Endothelial cell of umbilical vein (primary cell): ENCODE measurements around the gene MEGF11. TPM values are rescaled to one million over a fixed set of nuclear protein-coding genes. Genes with fewer than 3 reads are reported as not detected.

Experiments used
- BruUV-seq: library from RNA; stranded (reverse); fragments of 400-500 nt; replicated peaks from 2 replicates; lab custom pipeline; 2021; lab: Mats Ljungman, UMichigan
- CTCF ChIA-PET: fragments of 300-600, 350-600 bp; sonication (Branson Sonifier 250); formaldehyde crosslinking; loops from one replicate; lab custom pipeline; 2021; ENCODE audit warnings: antibody characterized with exemption, inconsistent platforms; lab: Charles Lee
- POLR2A ChIA-PET: fragments of 300-600, 350-600 bp; sonication (Branson Sonifier 250); formaldehyde crosslinking; loops from one replicate; lab custom pipeline; 2021; ENCODE audit warnings: antibody characterized with exemption, inconsistent platforms; lab: Charles Lee
- DNase-seq: peaks from one replicate; pipeline ENCODE4 v3.0.0-alpha.2; 2011; ENCODE audit warnings: low read depth, low spot score
- FAIRE-seq: peaks from 2 replicates; lab custom pipeline; 2011; peaks lifted over from hg19 to GRCh38; lab: Jason Lieb, UNC
- H2AFZ ChIP-seq: 2 replicates; pipeline ENCODE4 v1.6.0; 2012; ENCODE audit warnings: low read depth, low read length, control low read depth, inconsistent platforms
- H3K27ac ChIP-seq: 2 replicates; pipeline ENCODE4 v1.5.1; 2011; ENCODE audit warnings: low read depth, mild to moderate bottlenecking, control low read depth, low read length, moderate library complexity; ENCODE audit not compliant: insufficient read depth
- H3K27me3 ChIP-seq, 2 experiments: 2 replicates each; pipeline versions ENCODE4 v1.6.0 to v1.6.1; 2011; ENCODE audit warnings: low read length in 2 of 2, mixed read lengths in 1 of 2; ENCODE audit not compliant: control insufficient read depth in 2 of 2, insufficient read depth in 2 of 2
- H3K36me3 ChIP-seq, 2 experiments: 2 replicates in 1 of 2; 3 replicates in 1 of 2; pipeline ENCODE4 v1.5.1; 2011; ENCODE audit warnings: low read length in 2 of 2, mild to moderate bottlenecking in 1 of 2, moderate library complexity in 1 of 2; ENCODE audit not compliant: control insufficient read depth in 2 of 2, insufficient read depth in 2 of 2; ENCODE audit errors: extremely low read depth in 1 of 2
- H3K4me1 ChIP-seq: 3 replicates; pipeline ENCODE4 v1.5.1; 2011; ENCODE audit warnings: mild to moderate bottlenecking, low read length; ENCODE audit not compliant: control insufficient read depth, insufficient read depth; ENCODE audit errors: extremely low read depth
- H3K4me2 ChIP-seq: 2 replicates; pipeline ENCODE4 v1.6.1; 2011; ENCODE audit warnings: low read length, control low read depth, mixed read lengths; ENCODE audit not compliant: insufficient read depth
- H3K4me3 ChIP-seq, 3 experiments: fragments of 200-600 bp in 1 of 3; sonication (generic), shearing (Covaris generic) in 1 of 3; replicated peaks in 1 of 3; 2 replicates each; pipeline ENCODE4 v1.5.1; 2011 to 2016; ENCODE audit warnings: control low read depth in 3 of 3, low read length in 3 of 3, mild to moderate bottlenecking in 2 of 3, inconsistent platforms in 1 of 3, low read depth in 1 of 3, moderate library complexity in 1 of 3; ENCODE audit not compliant: insufficient read depth in 1 of 3
- H3K79me2 ChIP-seq: 2 replicates; pipeline ENCODE4 v1.6.0; 2012; ENCODE audit warnings: low read length, inconsistent platforms; ENCODE audit not compliant: control insufficient read depth, insufficient read depth
- H3K9ac ChIP-seq: replicated peaks from 2 replicates; pipeline ENCODE3; 2011; ENCODE audit warnings: low read length, control low read depth; ENCODE audit not compliant: insufficient read depth; ENCODE audit errors: extremely low read depth
- H3K9me1 ChIP-seq: replicated peaks from 3 replicates; pipeline ENCODE4 v1.6.0; 2011; ENCODE audit warnings: mild to moderate bottlenecking, low read length; ENCODE audit not compliant: control insufficient read depth, insufficient read depth; ENCODE audit errors: extremely low read depth
- H3K9me3 ChIP-seq: replicated peaks from 2 replicates; pipeline ENCODE4 v1.5.1; 2012; ENCODE audit warnings: low read length, inconsistent platforms; ENCODE audit not compliant: control insufficient read depth, insufficient read depth
- H4K20me1 ChIP-seq: replicated peaks from 2 replicates; pipeline ENCODE3; 2011; ENCODE audit warnings: mild to moderate bottlenecking, low read length; ENCODE audit not compliant: control insufficient read depth, insufficient read depth; ENCODE audit errors: extremely low read depth
- EZH2 ChIP-seq: IDR thresholded peaks from 2 replicates; pipeline ENCODE4 v1.6.1; 2012; ENCODE audit warnings: borderline replicate concordance, low read depth, mild to moderate bottlenecking, moderate library complexity, low read length, inconsistent platforms; ENCODE audit not compliant: severe bottlenecking
- FOS ChIP-seq: IDR thresholded peaks from 2 replicates; pipeline ENCODE4 v1.6.1; 2011; ENCODE audit warnings: mild to moderate bottlenecking, low read length, moderate library complexity, borderline replicate concordance; ENCODE audit not compliant: insufficient read depth
- JUN ChIP-seq: IDR thresholded peaks from 2 replicates; pipeline ENCODE4 v1.6.1; 2011; ENCODE audit warnings: borderline replicate concordance, low read depth; ENCODE audit not compliant: insufficient read length, insufficient read depth
- MYC ChIP-seq: IDR thresholded peaks from one replicate; pipeline ENCODE4 v1.6.1; 2011; ENCODE audit warnings: mild to moderate bottlenecking, low read depth, low read length
- POLR2A ChIP-seq: IDR thresholded peaks from 2 replicates; pipeline ENCODE4 v1.6.1; 2012; ENCODE audit warnings: low read depth, mild to moderate bottlenecking, control low read depth, low read length
- POLR2AphosphoS5 ChIP-seq: IDR thresholded peaks from 2 replicates; pipeline ENCODE4 v1.6.1; 2012; ENCODE audit warnings: low read depth, mild to moderate bottlenecking, control low read depth, low read length, moderate library complexity; ENCODE audit not compliant: insufficient read depth
- dilution Hi-C: fragments of 300-500 bp; cut with MboI; formaldehyde crosslinking; loops from one replicate; pipeline ENCODE4 v1.15.0; 2019; ENCODE audit warnings: low sequenced_read_pairs; ENCODE audit not compliant: extremely low pct_ligation_motif_present
- intact Hi-C: fragments of 100-400 bp; cut with micrococcal nuclease; formaldehyde crosslinking; loops from one replicate; pipeline ENCODE4 v1.10.0; 2022
- polyA plus RNA-seq, 4 experiments: library from polyadenylated mRNA; depleted of rRNA in 3 of 4; stranded (reverse) in 3 of 4; unstranded in 1 of 4; fragments of >200 nt; gene quantifications; 2 replicates each; pipeline versions ENCODE4 v1.2.1 to v1.2.3, GENCODE V29; 2011 to 2012; ENCODE audit warnings: missing spikeins in 1 of 4
- total RNA-seq: library from RNA; stranded (reverse); gene quantifications from 2 replicates; pipeline ENCODE4 v1.2.3, GENCODE V29; 2021
- TF ChIP-seq, protein P1 (sequence below): IDR thresholded peaks from 2 replicates; pipeline ENCODE4 v1.6.1; 2011; ENCODE audit not compliant: insufficient read depth, insufficient read length
- TF ChIP-seq, protein P2 (sequence below), 2 donors: IDR thresholded peaks; 1 replicate in 1 of 2; 2 replicates in 1 of 2; pipeline ENCODE4 v1.5.1; 2011; ENCODE audit warnings: low read length in 2 of 2, mild to moderate bottlenecking in 2 of 2, moderate library complexity in 2 of 2, control low read depth in 1 of 2, inconsistent platforms in 1 of 2, low read depth in 1 of 2; ENCODE audit not compliant: insufficient read depth in 1 of 2; ENCODE audit errors: extremely low read depth in 1 of 2

The MEGF11 gene
- total and polyA plus RNA-seq, 2 donors (not counting 3 experiments of a cell fraction or from before 2014, with no cell fraction given): not detected

DNA sequence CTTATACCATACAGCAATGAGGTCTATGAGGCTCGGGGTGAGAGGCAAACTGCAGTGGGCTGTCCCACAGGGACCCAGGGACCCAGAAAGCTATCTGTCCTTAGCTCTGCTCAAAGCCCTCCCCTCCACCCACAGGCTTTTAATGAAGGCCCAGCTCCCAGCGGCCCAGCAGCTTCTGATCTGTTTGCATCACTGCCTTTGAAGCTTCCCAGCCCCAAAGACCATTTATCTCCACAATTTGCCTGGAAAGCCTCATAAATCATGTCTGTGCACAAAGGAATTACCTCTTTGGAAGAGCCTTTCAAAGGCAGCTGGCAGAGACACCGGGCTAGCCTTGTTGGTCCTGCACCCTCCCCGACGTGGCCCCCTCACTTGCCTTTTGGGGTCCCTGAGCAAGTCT lies 260.3 kb downstream of the MEGF11 start:
- no peak for TF ChIP-seq FOS
- no peak for TF ChIP-seq EZH2
- TF ChIP-seq, protein P1, sequence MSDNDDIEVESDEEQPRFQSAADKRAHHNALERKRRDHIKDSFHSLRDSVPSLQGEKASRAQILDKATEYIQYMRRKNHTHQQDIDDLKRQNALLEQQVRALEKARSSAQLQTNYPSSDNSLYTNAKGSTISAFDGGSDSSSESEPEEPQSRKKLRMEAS: no peak
- TF ChIP-seq MYC: no peak
- TF ChIP-seq POLR2A: no peak
- TF ChIP-seq JUN: no peak
- no peak for TF ChIP-seq POLR2AphosphoS5
- TF ChIP-seq, protein P2, sequence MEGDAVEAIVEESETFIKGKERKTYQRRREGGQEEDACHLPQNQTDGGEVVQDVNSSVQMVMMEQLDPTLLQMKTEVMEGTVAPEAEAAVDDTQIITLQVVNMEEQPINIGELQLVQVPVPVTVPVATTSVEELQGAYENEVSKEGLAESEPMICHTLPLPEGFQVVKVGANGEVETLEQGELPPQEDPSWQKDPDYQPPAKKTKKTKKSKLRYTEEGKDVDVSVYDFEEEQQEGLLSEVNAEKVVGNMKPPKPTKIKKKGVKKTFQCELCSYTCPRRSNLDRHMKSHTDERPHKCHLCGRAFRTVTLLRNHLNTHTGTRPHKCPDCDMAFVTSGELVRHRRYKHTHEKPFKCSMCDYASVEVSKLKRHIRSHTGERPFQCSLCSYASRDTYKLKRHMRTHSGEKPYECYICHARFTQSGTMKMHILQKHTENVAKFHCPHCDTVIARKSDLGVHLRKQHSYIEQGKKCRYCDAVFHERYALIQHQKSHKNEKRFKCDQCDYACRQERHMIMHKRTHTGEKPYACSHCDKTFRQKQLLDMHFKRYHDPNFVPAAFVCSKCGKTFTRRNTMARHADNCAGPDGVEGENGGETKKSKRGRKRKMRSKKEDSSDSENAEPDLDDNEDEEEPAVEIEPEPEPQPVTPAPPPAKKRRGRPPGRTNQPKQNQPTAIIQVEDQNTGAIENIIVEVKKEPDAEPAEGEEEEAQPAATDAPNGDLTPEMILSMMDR (IDR thresholded peaks at IDR 0.05; ENCODE audit: extremely low read depth in 1 of 2, insufficient read depth in 1 of 2, low read depth in 1 of 2, low read length in 2 of 2): no peak
- H3K4me1 ChIP-seq: no peaks in the 10 kb centered on the region
- peaks cover 9 to 19% of the 10 kb centered on the region in 2 experiments for H3K27me3 ChIP-seq
- H3K4me3 ChIP-seq: no peak overlapping the region
- intact Hi-C loops (no loop called here), dilution Hi-C loops (no loop called here)
- no peak overlapping the region for H3K9ac ChIP-seq
- no TSS peak for BruUV-seq
- no peaks in the 10 kb centered on the region for H3K9me3 ChIP-seq
- no peaks in the 10 kb centered on the region for H3K9me1 ChIP-seq
- no peak for DNase-seq
- no peaks in the 10 kb centered on the region for H3K36me3 ChIP-seq
- H4K20me1 ChIP-seq: no peaks in the 10 kb centered on the region
- POLR2A ChIA-PET: no interaction called here
- no peak overlapping the region for H3K4me2 ChIP-seq
- H2AFZ ChIP-seq: no peak overlapping the region
- no peaks in the 10 kb centered on the region for H3K79me2 ChIP-seq
- no peak overlapping the region for H3K27ac ChIP-seq
- CTCF ChIA-PET: no interaction called here
- no peak for FAIRE-seq
